ENCODE results near the gene RGL4. TPM values are rescaled to one million over a fixed set of nuclear protein-coding genes. Genes with fewer than 3 reads are reported as not detected.
"Not testable (repeated sequence)": the region's sequence is repeated elsewhere in the genome, so short reads cannot be mapped to it uniquely, and the experiment has no call there.

Gene RGL4, protein sequence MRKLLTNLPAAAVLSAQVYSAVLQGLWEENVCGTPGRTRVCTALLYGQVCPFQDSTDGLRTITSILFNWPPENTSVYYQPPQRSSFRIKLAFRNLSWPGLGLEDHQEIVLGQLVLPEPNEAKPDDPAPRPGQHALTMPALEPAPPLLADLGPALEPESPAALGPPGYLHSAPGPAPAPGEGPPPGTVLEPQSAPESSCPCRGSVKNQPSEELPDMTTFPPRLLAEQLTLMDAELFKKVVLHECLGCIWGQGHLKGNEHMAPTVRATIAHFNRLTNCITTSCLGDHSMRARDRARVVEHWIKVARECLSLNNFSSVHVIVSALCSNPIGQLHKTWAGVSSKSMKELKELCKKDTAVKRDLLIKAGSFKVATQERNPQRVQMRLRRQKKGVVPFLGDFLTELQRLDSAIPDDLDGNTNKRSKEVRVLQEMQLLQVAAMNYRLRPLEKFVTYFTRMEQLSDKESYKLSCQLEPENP
- total RNA-seq: 0.40 and 2.3 TPM in 2 replicates
- 0.79 TPM for polyA plus RNA-seq (2012)

DNA sequence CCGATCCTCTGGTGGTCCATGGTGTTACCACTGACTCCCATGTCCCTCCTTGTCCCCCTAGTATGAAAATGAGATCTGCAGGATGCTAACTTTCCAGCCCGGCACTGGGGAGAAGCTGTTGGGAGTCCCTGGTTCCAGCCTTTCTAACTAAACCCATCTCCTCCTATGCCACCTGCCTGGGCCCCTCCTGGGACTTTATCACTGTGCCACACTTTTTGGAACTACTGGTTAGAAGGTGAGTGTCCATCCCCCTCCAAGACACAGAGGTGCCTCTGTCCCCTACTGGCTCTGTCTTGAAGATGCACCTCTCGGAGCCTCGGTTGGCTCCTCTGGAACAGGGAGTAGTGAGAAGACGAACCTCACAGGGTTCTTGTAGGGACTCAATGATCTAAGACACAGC is at the start of gene RGL4:
Gene RGL4, plus strand, starts transcription at position 301 of the 400 bp plus-strand sequence. CDS start 1,018 bp downstream, outside the sequence.
- no peak for DNase-seq (ENCODE audit: low read depth)

DNA sequence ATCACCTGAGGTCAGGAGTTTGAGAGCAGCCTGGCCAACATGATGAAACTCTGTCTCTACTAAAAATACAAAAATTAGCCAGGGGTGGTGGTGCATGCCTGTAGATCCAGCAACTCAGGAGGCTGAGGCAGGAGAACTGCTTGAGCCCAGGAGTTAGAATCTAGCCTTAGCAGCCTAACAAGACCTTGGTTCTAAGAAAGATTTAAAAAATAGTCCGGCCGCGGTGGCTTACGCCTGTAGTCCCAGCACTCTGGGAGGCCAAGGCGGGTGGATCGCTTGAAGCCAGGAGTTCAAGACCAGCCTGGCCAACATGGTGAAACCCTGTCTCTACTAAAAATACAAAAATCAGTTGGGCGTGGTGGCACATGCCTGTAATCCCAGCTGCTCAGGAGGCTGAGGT is 44.3 kb upstream of the RGL4 start:
- not testable (repeated sequence) for DNase-seq (ENCODE audit: low read depth)

DNA sequence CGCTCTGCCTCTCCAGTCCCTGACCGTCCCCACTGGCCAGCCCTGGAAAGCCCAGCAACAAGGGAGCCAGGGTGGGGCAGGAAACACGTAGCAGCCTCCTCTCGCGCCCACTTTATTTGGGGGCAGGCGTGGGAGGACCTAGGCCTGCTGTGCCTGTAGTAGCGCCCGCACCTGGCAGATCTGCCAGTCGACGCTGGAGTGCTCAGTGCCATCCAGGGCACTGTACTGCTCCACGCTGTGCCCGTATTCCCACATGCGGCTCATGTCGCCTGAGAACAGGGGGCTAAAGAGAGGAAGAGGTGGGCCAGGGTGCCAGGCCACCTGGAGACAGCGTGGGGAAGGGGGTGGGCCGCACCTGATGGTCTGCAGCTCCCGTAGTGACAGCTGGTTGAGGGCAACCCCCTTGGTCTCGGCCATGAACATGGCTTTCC is 41.7 kb upstream of the RGL4 start:
- DNase-seq (ENCODE audit: low read depth): no peak

GRCh38 chr22:23651676-23652075 is 39.1 kb upstream of the RGL4 start:
- no peak for DNase-seq (ENCODE audit: low read depth)

GRCh38 chr22:23652286-23652685 is 38.5 kb upstream of the RGL4 start:
- DNase-seq (ENCODE audit: low read depth): no peak

DNA sequence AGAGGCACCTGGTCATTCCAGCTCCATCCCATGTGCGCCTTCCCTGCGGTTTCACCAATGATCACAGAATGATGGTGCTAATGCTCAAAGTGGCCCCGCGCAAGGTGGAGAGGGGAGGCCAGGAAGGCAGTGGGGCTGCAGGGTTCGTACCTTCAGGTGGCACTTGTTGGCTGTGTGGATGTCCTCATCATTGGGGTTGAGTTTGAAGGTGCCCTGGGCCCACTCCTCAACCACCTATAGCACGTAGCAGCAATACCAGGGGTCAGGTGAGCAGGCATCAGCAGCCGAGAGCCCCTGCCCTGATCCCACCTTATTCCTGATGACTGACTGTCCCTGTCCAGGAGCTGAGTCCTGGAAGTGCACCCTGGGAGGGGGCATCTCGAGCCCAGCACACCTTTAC is 38.1 kb upstream of the RGL4 start:
- no peak for DNase-seq (ENCODE audit: low read depth)

GRCh38 chr22:23655891-23656475 is 34.8 kb upstream of the RGL4 start:
- no peak for DNase-seq (ENCODE audit: low read depth)

GRCh38 chr22:23657727-23658126 is 33.1 kb upstream of the RGL4 start:
- DNase-seq (ENCODE audit: low read depth): no peak

- DNase-seq (ENCODE audit: low read depth): not testable (repeated sequence)
Measured at GRCh38 chr22:23660381-23660780, 30.4 kb upstream of the RGL4 start.

DNA sequence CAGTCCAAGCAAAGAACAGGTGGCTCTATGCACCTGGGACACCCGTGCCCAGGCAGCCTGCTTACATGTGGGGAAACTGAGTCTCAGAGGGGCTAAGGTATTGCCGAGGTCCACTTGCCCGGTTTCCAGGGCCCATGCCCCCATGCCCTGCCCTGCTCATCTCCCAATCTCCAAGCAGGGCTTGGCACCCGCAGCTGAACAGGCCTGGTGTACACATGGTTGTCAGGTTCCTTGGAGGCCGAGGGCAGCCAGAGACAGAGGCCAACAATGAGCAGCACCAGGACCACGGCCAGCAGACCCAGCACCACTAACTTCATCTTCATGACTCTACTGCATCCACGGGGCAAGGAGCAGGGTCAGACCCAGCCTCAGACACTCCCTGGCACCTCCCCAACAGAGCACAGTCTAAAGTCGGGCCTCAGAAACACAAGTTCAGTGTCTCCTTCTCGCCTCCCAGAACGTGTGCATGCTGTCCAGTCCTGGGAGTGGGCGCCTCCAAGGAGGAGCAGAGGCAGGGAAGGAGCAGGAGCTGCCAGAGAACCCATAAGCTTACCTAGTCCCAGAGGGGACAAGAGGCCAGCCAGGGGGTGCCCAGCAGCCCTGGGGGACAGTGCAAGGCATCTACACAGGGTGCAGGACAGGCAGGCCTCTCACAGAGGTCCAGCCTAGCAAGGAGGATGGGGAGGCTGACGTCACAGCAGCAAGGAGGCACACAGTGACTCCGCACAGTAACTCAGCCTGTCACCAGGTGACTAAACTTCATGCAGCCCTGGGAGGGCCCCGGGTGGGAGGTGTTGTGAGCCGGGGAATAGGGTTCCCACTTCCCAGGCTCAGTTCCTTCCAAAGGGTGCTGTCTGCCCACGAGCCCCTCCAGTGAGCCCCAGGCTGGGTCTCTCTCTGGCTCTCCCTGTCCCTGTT is 20.2 kb upstream of the RGL4 start:
- DNase-seq (ENCODE audit: low read depth): no peak

DNA sequence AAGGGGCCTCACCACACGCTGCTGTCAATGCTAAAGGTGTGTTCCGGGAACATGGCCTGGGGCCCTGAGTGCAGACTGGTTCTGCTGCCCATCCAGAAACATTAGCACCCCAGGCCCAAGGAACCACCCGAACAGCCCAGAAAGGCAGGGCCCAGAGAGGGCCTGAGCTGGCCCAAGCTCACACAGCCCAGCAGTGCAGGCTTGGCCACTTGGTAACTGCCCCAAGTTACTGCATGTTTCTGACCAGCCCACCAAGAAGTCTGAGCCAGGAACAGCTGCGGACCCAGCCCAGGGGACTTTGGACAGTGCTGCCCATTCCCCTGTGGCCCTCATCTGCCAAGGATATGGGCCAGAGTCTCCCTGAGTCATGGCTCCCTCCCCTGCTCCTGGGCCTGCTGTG is 19.4 kb upstream of the RGL4 start:
- not testable (repeated sequence) for DNase-seq (ENCODE audit: low read depth)

DNA sequence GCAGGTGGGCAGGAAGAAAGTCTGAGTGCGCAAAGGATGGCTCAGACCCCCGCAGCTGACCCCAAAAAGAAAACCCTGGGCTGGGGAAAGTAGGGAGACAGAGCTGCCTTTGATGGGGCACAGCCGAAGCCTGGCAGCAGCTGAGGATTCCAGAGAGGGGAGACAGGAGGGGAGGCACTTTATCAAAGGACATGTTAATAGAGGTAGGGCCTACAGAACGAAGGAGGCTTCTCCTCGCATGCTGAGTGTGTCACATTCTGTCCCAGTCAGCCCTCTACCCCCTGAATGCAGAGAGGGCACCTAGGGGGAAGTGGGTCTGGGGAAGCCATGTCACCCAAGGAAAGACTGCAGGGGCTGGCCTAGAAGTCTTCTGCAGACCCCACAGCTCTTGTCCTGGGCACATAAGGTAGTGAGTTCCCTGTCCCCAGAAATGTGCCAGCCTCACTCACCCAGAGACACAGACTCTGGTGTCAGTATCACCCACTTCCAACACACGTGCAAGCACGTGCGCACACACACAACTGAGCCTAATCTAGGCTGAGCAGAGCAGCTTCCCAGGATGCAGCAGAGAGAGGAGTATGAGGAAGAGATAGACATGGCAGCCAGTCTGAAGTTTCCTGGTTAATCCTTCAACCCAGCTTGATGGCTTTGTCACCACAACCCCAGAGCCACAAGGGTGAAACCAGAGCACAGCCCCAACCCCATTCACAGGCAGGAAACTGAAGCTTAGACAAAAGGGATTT is 18.3 kb upstream of the RGL4 start:
- not testable (repeated sequence) for DNase-seq (ENCODE audit: low read depth)

- DNase-seq (ENCODE audit: low read depth): no peak
Measured at GRCh38 chr22:23673050-23673620, 17.7 kb upstream of the RGL4 start.

GRCh38 chr22:23673826-23674690 is 16.8 kb upstream of the RGL4 start:
- DNase-seq (ENCODE audit: low read depth): no peak

- not testable (repeated sequence) for DNase-seq (ENCODE audit: low read depth)
Measured at GRCh38 chr22:23674886-23675501, 15.8 kb upstream of the RGL4 start.

- DNase-seq (ENCODE audit: low read depth): peak; percentile 53
Measured at GRCh38 chr22:23675502-23676415, 15.1 kb upstream of the RGL4 start.

- DNase-seq (ENCODE audit: low read depth): peak; percentile 45
Measured at GRCh38 chr22:23676841-23677700, 13.7 kb upstream of the RGL4 start.

Measured in myocyte (in vitro differentiated cells).